IMR-90 (cell line): ENCODE measurements around the gene ANKMY1. TPM values are rescaled to one million over a fixed set of nuclear protein-coding genes. Genes with fewer than 3 reads are reported as not detected.

Experiments
- ATAC-seq: fragments of 200-7000 bp; cut with Tn5 transposase; 2 replicates; pipeline ENCODE4 v1.9.1; 2020; ENCODE audit warnings: low read depth, mild to moderate bottlenecking, moderate library complexity
- BruUV-seq: library from RNA; stranded (reverse); fragments of 400-500 nt; replicated peaks from 2 replicates; lab custom pipeline; 2021; lab: Mats Ljungman, UMichigan
- CTCF ChIA-PET: fragments of 300-600 bp; formaldehyde crosslinking; extraction: SDS; loops from one replicate; lab custom pipeline; 2021; ENCODE audit warnings: antibody characterized with exemption; lab: Yijun Ruan, JAX
- POLR2A ChIA-PET: fragments of 300-600 bp; sonication (Branson Sonifier 250); formaldehyde crosslinking; loops from one replicate; lab custom pipeline; 2022; ENCODE audit warnings: antibody characterized with exemption; ENCODE audit not compliant: unreplicated experiment; lab: Charles Lee
- DNase-seq: peaks from one replicate; pipeline ENCODE4 v3.0.0; 2013
- H2AFZ ChIP-seq: replicated peaks from 2 replicates; pipeline ENCODE3; 2013; ENCODE audit warnings: low read length, mild to moderate bottlenecking; ENCODE audit not compliant: poor library complexity
- H2AK5ac ChIP-seq: 2 replicates; pipeline ENCODE4 v1.6.1; 2013; ENCODE audit warnings: low read depth, low read length, inconsistent platforms
- H2AK9ac ChIP-seq: replicated peaks from 2 replicates; pipeline ENCODE3; 2013; ENCODE audit warnings: mild to moderate bottlenecking, low read depth, low read length, moderate library complexity; ENCODE audit not compliant: poor library complexity
- H2BK120ac ChIP-seq: 2 replicates; pipeline ENCODE4 v1.6.1; 2013; ENCODE audit warnings: low read depth, low read length, inconsistent platforms
- H2BK15ac ChIP-seq: 3 replicates; pipeline ENCODE4 v1.6.1; 2013; ENCODE audit warnings: low read depth, low read length, inconsistent platforms
- H2BK20ac ChIP-seq: 2 replicates; pipeline ENCODE4 v1.6.1; 2013; ENCODE audit warnings: low read depth, mild to moderate bottlenecking, inconsistent platforms, low read length, moderate library complexity
- H2BK5ac ChIP-seq: 2 replicates; pipeline ENCODE4 v1.6.1; 2013; ENCODE audit warnings: mild to moderate bottlenecking, low read depth, low read length, inconsistent platforms; ENCODE audit not compliant: poor library complexity, severe bottlenecking
- H3K14ac ChIP-seq: replicated peaks from 2 replicates; pipeline ENCODE4 v1.6.1; 2013; ENCODE audit warnings: low read depth, low read length, inconsistent platforms
- H3K18ac ChIP-seq: 2 replicates; pipeline ENCODE4 v1.6.1; 2013; ENCODE audit warnings: low read depth, low read length, control low read depth
- H3K23ac ChIP-seq: 2 replicates; pipeline ENCODE4 v1.6.1; 2013; ENCODE audit warnings: low read depth, low read length, inconsistent platforms
- H3K27ac ChIP-seq: 2 replicates; pipeline ENCODE4 v1.5.1; 2013; ENCODE audit warnings: mild to moderate bottlenecking, control low read depth, low read length; ENCODE audit not compliant: insufficient read depth
- H3K27me3 ChIP-seq: 2 replicates; pipeline ENCODE4 v1.6.1; 2013; ENCODE audit warnings: low read length; ENCODE audit not compliant: control insufficient read depth, insufficient read depth
- H3K36me3 ChIP-seq: 2 replicates; pipeline ENCODE4 v1.6.1; 2013; ENCODE audit warnings: low read length, mixed read lengths; ENCODE audit not compliant: control insufficient read depth, insufficient read depth
- H3K4ac ChIP-seq: 2 replicates; pipeline ENCODE4 v1.6.1; 2013; ENCODE audit warnings: low read depth, low read length, inconsistent platforms
- H3K4me1 ChIP-seq: 2 replicates; pipeline ENCODE4 v1.6.1; 2013; ENCODE audit warnings: low read length, mixed read lengths; ENCODE audit not compliant: control insufficient read depth, insufficient read depth
- H3K4me2 ChIP-seq: 2 replicates; pipeline ENCODE4 v1.6.1; 2013; ENCODE audit warnings: low read depth, mild to moderate bottlenecking, control low read depth, low read length, moderate library complexity
- H3K4me3 ChIP-seq: 2 replicates; pipeline ENCODE4 v1.5.1; 2013; ENCODE audit warnings: low read depth, mild to moderate bottlenecking, control low read depth, low read length, moderate library complexity; ENCODE audit not compliant: insufficient read depth
- H3K56ac ChIP-seq: 2 replicates; pipeline ENCODE4 v1.6.1; 2013; ENCODE audit warnings: low read length, inconsistent platforms; ENCODE audit not compliant: insufficient read depth; ENCODE audit errors: extremely low read depth
- H3K79me1 ChIP-seq, 2 experiments: 2 replicates each; pipeline ENCODE4 v1.6.1; 2013; ENCODE audit warnings: low read length in 2 of 2, inconsistent platforms in 1 of 2, low read depth in 1 of 2
- H3K9ac ChIP-seq: 2 replicates; pipeline ENCODE4 v1.6.1; 2013; ENCODE audit warnings: low read depth, low read length, control low read depth
- H3K9me1 ChIP-seq: 2 replicates; pipeline ENCODE4 v1.6.1; 2013; ENCODE audit warnings: low read length, inconsistent platforms; ENCODE audit not compliant: insufficient read depth
- H3K9me3 ChIP-seq: 2 replicates; pipeline ENCODE4 v1.6.1; 2013; ENCODE audit warnings: low read length; ENCODE audit not compliant: control insufficient read depth, insufficient read depth
- H4K20me1 ChIP-seq: 2 replicates; pipeline ENCODE4 v1.6.1; 2013; ENCODE audit warnings: low read length, inconsistent platforms; ENCODE audit not compliant: insufficient read depth
- H4K5ac ChIP-seq: 2 replicates; pipeline ENCODE4 v1.6.1; 2013; ENCODE audit warnings: mild to moderate bottlenecking, low read depth, low read length, control low read depth
- H4K8ac ChIP-seq, 2 experiments: 2 replicates each; pipeline ENCODE4 v1.6.1; 2013; ENCODE audit warnings: low read depth in 2 of 2, low read length in 2 of 2, control low read depth in 1 of 2, inconsistent platforms in 1 of 2
- H4K91ac ChIP-seq: 2 replicates; pipeline ENCODE4 v1.6.1; 2013; ENCODE audit warnings: low read depth, low read length, inconsistent platforms; ENCODE audit not compliant: insufficient read depth
- BHLHE40 ChIP-seq: fragments of 150-350 bp; IDR thresholded peaks from 2 replicates; pipeline ENCODE4 v1.6.1; 2016; ENCODE audit warnings: mild to moderate bottlenecking, low read depth, low read length
- CEBPB ChIP-seq: IDR thresholded peaks from 2 replicates; pipeline ENCODE4 v1.6.1; 2012; ENCODE audit warnings: low read depth, low read length, improper control_type of control experiment
- CHD1 ChIP-seq: IDR thresholded peaks from 2 replicates; pipeline ENCODE4 v1.6.1; 2012; ENCODE audit warnings: low read depth, low read length, improper control_type of control experiment
- CTCF ChIP-seq: conservative IDR thresholded peaks from 2 replicates; pipeline ENCODE4 v1.5.1; 2012; ENCODE audit warnings: mild to moderate bottlenecking, low read depth, low read length, improper control_type of control experiment
- FOS ChIP-seq: fragments of 150-350 bp; IDR thresholded peaks from 2 replicates; pipeline ENCODE4 v1.6.1; 2016; ENCODE audit warnings: low read depth, low read length
- MAFK ChIP-seq: IDR thresholded peaks from 2 replicates; pipeline ENCODE4 v1.6.1; 2012; ENCODE audit warnings: low read depth, low read length, improper control_type of control experiment
- MAZ ChIP-seq: IDR thresholded peaks from 2 replicates; pipeline ENCODE4 v1.6.1; 2012; ENCODE audit warnings: low read depth, mild to moderate bottlenecking, low read length, improper control_type of control experiment, moderate library complexity, borderline replicate concordance
- MXI1 ChIP-seq: IDR thresholded peaks from 2 replicates; pipeline ENCODE4 v1.6.1; 2012; ENCODE audit warnings: low read depth, mild to moderate bottlenecking, low read length, moderate library complexity, borderline replicate concordance
- POLR2A ChIP-seq: IDR thresholded peaks from 2 replicates; pipeline ENCODE4 v1.6.1; 2012; ENCODE audit warnings: mild to moderate bottlenecking, low read depth, low read length
- RAD21 ChIP-seq: IDR thresholded peaks from 2 replicates; pipeline ENCODE4 v1.6.1; 2012; ENCODE audit warnings: low read length, improper control_type of control experiment
- RCOR1 ChIP-seq: IDR thresholded peaks from 2 replicates; pipeline ENCODE4 v1.6.1; 2012; ENCODE audit warnings: mild to moderate bottlenecking, low read length, improper control_type of control experiment; ENCODE audit not compliant: insufficient replicate concordance
- RFX5 ChIP-seq: IDR thresholded peaks from 2 replicates; pipeline ENCODE4 v1.8.0; 2012; ENCODE audit warnings: low read depth, mild to moderate bottlenecking, low read length, moderate library complexity
- SMC3 ChIP-seq: fragments of 150-350 bp; IDR thresholded peaks from 2 replicates; pipeline ENCODE4 v1.6.1; 2016; ENCODE audit warnings: low read depth, mild to moderate bottlenecking, antibody characterized with exemption, low read length, moderate library complexity
- USF2 ChIP-seq: fragments of 150-350 bp; IDR thresholded peaks from 2 replicates; pipeline ENCODE4 v1.6.1; 2017; ENCODE audit warnings: mild to moderate bottlenecking, antibody characterized with exemption, low read length, low read depth
- WGBS, 2 experiments: methylation state at CpG; one replicate each; pipeline versions ENCODE4 v1.1.5 to v1.1.7; 2013; ENCODE audit warnings: missing lambda C conversion rate in 2 of 2; ENCODE audit not compliant: insufficient read length in 1 of 2; ENCODE audit errors: extremely low coverage in 2 of 2; 5-methylcytosine and 5-hydroxymethylcytosine counted together
- dilution Hi-C: fragments of 300-500 bp; cut with HindIII; formaldehyde crosslinking; loops from one replicate; pipeline ENCODE4 v1.14.3; 2018; ENCODE audit warnings: low sequenced_read_pairs; ENCODE audit not compliant: unreplicated experiment
- in situ Hi-C: fragments of 300-500 bp; cut with MboI; formaldehyde crosslinking; loops from 3 replicates; pipeline ENCODE4 v1.14.3; 2019; ENCODE audit warnings: low sequenced_read_pairs, inconsistent platforms, mixed read lengths
- intact Hi-C: fragments of 100-400 bp; cut with micrococcal nuclease; formaldehyde crosslinking; loops from 2 replicates; pipeline ENCODE4 v1.10.0; 2022
- polyA plus RNA-seq, 3 experiments: library from polyadenylated mRNA; depleted of rRNA; stranded (reverse); fragments of >200 nt; gene quantifications; 2 replicates each; pipeline ENCODE4 v1.2.3, GENCODE V29; 2012; ENCODE audit warnings: low replicate concordance in 1 of 3
- total RNA-seq: library from RNA; depleted of rRNA; stranded (reverse); fragments of >200 nt; gene quantifications from 2 replicates; pipeline ENCODE4 v1.2.3, GENCODE V29; 2012
- TF ChIP-seq, protein P1 (sequence below): fragments of 150-350 bp; IDR thresholded peaks from 2 replicates; pipeline ENCODE4 v1.6.1; 2016; ENCODE audit warnings: low read depth, mild to moderate bottlenecking, low read length, moderate library complexity, borderline replicate concordance

The ANKMY1 gene
- total and polyA plus RNA-seq, 2 of the 4 experiments (the other 2 are of a cell fraction): 2.9 to 5.5 TPM

- no peak overlapping the region for H2BK5ac ChIP-seq
- H3K36me3 ChIP-seq: no peaks in the 10 kb centered on the region
- 0 out of 2 replicates have a peak, but pooled peaks cover 3% of the 10 kb centered on the region for H4K20me1 ChIP-seq
- H3K4me1 ChIP-seq: peaks cover 1% of the 10 kb centered on the region; the same call in 1 of the 2 replicates
- H3K9ac ChIP-seq: no peak overlapping the region
- H2AFZ ChIP-seq: no peak overlapping the region
- in situ Hi-C loops: no loop called here
- H3K23ac ChIP-seq: no peak overlapping the region
- DNase-seq (no peak), ATAC-seq (no peak)
- no peaks in the 10 kb centered on the region for H3K9me1 ChIP-seq
- no peak overlapping the region for H2BK15ac ChIP-seq
- BruUV-seq: no TSS peak
- H3K9me3 ChIP-seq: no peaks in the 10 kb centered on the region
- H2AK9ac ChIP-seq: no peak overlapping the region
- H2AK5ac ChIP-seq: no peak overlapping the region
- H3K27ac ChIP-seq: no peak overlapping the region
- intact Hi-C loops: loop anchor here (5.0 kb wide), 1 partner anchor 191 kb away; no protein-coding TSS in a partner anchor
- H2BK120ac ChIP-seq: no peak overlapping the region
- H4K8ac ChIP-seq: no peak overlapping the region
- no peak overlapping the region for H4K5ac ChIP-seq
- H3K79me1 ChIP-seq: no peaks in the 10 kb centered on the region
- ChIA-PET CTCF (interaction anchor here (0.6 kb wide), 1 partner anchor 329 kb away, joined by 3 read pairs; no protein-coding TSS in a partner anchor), POLR2A (no interaction called here)
- no peaks in the 10 kb centered on the region for H3K27me3 ChIP-seq
- no peak overlapping the region for H3K4ac ChIP-seq
- H3K14ac ChIP-seq: no peak overlapping the region
- H3K56ac ChIP-seq: no peak overlapping the region
- 93% methylated on average over 19 of the region's 31 CpGs; no CpG with 5 or more reads in 1 of the 2 experiments for WGBS, 2 experiments
- dilution Hi-C loops: no loop called here
- no peak overlapping the region for H3K18ac ChIP-seq
- H4K91ac ChIP-seq: no peak overlapping the region
- no peak overlapping the region for H3K4me2 ChIP-seq
- H2BK20ac ChIP-seq: no peak overlapping the region
- H3K4me3 ChIP-seq: no peak overlapping the region
- no peak for TF ChIP-seq CEBPB
- no peak for TF ChIP-seq MAZ
- TF ChIP-seq MAFK: no peak
- TF ChIP-seq RAD21: no peak
- no peak for TF ChIP-seq RFX5
- TF ChIP-seq, protein P1, sequence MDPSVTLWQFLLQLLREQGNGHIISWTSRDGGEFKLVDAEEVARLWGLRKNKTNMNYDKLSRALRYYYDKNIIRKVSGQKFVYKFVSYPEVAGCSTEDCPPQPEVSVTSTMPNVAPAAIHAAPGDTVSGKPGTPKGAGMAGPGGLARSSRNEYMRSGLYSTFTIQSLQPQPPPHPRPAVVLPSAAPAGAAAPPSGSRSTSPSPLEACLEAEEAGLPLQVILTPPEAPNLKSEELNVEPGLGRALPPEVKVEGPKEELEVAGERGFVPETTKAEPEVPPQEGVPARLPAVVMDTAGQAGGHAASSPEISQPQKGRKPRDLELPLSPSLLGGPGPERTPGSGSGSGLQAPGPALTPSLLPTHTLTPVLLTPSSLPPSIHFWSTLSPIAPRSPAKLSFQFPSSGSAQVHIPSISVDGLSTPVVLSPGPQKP: no peak
- no peak for TF ChIP-seq MXI1
- TF ChIP-seq FOS: no peak
- no peak for TF ChIP-seq CHD1
- no peak for TF ChIP-seq POLR2A
- TF ChIP-seq USF2: no peak
- no peak for TF ChIP-seq BHLHE40
- no peak for TF ChIP-seq SMC3
- no peak for TF ChIP-seq CTCF
- no peak for TF ChIP-seq RCOR1
Measured at GRCh38 chr2:240511351-240512108, 46.3 kb downstream of the ANKMY1 start.
